8988T (cell line): ENCODE measurements around the gene KLF11.
"Not testable (repeated sequence)": the region's sequence is repeated elsewhere in the genome, so short reads cannot be mapped to it uniquely, and the experiment has no call there.

Experiments used
- DNase-seq: peaks from one replicate; pipeline ENCODE4 v3.0.0; 2011

Gene KLF11

DNA sequence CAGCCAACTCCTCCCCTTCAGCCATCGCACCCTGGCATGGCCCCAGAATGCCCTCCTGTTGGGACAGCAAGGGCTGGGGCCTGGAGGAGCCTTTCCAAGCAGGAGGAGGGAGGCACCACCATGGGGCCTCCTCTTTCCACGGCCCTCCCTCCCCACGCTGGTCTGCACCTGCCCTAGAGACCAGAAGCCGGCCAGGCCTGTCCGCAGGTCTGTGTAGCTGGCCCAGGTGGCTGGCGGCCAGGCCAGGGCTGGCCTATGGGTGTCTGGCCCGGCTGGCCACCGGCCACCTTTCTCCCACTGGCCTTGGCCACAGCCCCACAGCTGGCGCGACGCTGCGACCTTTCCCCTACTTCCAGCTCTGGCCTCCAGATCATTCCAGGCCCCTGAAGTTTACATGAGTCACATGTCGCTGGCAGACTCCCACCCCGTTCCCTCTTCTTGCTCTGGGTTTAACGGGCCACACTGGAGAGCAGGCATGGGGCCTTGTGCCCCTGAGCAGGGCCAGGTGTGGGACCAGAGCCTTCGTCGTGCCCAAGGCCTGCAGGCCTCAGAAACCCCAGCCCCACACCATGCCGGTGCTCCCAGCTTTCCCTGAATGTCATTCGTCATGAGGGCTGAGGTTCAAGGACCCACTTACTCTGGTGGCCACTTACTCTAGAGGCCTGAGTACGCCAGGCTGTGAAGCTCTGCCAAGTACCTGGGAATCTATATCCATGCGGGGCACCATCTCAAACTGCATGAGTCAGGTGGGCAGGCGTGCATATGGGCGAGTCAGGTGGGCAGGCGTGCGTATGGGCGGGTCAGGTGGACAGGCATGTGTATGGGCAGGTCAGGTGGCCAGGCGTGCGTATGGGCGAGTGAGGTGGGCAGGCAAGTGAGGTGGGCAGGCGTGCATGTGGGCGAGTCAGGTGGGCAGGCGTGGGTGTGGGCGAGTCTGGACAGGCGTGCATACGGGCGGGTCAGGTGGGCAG, 33.3 kb upstream of the KLF11 start:
- DNase-seq: no peak

DNA sequence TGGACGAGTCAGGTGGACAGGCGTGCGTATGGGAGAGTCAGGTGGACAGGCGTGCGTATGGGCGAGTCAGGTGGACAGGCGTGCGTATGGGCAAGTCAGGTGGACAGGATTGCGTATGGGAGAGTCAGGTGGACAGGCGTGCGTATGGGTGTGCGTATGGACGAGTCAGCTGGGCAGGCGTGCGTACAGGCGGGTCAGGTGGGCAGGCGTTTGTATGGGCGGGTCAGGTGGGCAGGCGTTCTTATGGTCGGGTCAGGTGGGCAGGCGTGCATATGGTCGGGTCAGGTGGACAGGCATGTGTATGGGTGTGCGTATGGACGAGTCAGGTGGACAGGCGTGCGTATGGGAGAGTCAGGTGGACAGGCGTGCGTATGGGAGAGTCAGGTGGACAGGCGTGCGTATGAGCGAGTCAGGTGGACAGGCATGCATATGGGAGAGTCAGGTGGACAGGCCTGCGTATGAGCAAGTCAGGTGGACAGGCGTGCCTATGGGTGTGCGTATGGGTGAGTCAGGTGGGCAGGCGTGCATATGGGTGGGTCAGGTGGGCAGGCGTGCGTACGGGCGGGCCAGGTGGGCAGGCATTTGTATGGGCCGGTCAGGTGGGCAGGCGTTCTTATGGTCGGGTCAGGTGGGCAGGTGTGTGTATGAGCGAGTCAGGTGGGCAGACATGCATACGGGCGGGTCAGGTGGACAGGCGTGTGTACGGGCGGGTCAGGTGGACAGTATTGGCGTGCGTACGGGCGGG, 32.3 kb upstream of the KLF11 start:
- not testable (repeated sequence) for DNase-seq

DNA sequence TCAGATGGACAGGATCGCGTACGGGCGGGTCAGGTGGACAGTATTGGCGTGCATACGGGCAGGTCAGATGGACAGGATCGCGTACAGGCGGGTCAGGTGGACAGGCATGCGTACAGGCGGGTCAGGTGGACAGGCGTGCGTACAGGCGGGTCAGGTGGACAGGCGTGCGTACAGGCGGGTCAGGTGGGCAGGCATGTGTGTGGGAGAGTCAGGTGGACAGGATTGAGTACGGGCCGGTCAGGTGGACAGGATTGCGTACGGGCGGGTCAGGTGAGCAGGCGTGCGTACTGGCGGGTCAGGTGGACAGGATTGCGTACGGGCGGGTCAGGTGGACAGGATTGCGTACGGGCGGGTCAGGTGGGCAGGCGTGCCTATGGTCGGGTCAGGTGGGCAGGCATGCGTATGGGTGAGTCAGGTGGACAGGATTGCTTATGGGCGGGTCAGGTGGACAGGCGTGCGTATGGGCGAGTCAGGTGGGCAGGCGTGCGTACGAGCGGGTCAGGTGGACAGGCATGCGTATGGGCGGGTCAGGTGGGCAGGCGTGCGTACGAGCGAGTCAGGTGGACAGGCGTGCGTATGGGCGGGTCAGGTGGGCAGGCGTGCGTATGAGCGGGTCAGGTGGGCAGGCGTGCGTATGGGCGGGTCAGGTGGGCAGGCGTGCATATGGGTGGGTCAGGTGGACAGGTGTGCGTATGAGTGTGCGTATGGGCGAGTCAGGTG, 31.6 kb upstream of the KLF11 start:
- not testable (repeated sequence) for DNase-seq

DNA sequence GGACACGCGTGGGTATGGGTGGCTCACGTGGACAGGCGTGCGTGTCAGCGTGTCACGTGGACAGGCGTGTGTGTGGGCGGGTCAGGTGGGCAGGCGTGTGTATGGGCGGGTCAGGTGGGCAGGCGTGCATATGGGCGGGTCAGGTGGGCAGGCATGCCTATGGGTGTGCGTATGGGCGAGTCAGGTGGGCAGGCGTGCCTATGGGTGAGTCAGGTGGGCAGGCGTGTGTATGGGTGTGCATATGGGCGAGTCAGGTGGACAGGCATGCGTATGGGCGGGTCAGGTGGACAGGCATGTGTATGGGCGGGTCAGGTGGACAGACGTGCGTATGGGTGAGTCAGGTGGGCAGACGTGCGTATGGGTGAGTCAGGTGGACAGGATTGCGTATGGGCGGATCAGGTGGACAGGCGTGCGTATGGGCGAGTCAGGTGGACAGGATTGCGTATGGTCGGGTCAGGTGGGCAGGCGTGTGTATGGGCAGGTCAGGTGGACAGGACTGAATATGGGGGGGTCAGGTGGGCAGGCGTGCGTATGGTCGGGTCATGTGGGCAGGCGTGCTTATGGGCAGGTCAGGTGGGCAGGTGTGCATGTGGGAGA, 30.9 kb upstream of the KLF11 start:
- not testable (repeated sequence) for DNase-seq

DNA sequence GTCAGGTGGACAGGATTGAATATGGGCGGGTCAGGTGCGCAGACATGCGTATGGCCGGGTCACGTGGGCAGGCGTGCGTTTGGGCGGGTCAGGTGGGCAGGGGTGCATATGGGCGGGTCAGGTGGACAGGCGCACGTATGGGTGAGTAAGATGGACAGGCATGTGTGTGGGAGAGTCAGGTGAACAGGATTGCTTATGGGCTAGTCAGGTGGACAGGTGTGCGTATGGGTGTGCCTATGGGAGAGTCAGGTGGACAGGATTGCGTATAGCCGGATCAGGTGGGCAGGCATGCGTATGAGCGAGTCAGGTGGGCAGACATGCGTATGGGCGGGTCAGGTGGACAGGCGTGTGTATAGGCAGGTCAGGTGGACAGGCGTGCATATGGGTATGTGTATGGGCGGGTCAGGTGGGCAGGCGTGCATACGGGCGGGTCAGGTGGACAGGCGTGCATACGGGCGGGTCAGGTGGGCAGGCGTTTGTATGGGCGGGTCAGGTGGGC, 30.3 kb upstream of the KLF11 start:
- DNase-seq: no peak

DNA sequence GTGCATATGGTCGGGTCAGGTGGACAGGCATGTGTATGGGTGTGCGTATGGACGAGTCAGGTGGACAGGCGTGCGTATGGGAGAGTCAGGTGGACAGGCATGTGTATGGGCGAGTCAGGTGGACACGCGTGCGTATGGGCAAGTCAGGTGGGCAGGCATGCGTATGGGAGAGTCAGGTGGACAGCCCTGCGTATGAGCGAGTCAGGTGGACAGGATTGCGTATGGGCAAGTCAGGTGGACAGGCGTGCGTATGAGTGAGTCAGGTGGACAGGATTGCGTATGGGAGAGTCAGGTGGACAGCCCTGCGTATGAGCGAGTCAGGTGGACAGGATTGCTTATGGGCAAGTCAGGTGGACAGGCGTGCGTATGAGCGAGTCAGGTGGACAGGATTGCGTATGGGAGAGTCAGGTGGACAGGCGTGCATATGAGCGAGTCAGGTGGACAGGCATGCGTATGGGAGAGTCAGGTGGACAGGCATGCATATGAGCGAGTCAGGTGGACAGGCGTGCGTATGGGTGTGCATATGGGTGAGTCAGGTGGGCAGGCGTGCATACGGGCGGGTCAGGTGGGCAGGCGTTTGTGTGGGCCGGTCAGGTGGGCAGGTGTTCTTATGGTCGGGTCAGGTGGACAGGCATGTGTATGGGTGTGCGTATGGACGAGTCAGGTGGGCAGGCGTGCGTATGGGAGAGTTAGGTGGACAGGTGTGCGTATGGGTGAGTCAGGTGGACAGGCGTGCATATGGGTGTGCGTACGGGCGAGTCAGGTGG, 29.5 kb upstream of the KLF11 start:
- not testable (repeated sequence) for DNase-seq

DNA sequence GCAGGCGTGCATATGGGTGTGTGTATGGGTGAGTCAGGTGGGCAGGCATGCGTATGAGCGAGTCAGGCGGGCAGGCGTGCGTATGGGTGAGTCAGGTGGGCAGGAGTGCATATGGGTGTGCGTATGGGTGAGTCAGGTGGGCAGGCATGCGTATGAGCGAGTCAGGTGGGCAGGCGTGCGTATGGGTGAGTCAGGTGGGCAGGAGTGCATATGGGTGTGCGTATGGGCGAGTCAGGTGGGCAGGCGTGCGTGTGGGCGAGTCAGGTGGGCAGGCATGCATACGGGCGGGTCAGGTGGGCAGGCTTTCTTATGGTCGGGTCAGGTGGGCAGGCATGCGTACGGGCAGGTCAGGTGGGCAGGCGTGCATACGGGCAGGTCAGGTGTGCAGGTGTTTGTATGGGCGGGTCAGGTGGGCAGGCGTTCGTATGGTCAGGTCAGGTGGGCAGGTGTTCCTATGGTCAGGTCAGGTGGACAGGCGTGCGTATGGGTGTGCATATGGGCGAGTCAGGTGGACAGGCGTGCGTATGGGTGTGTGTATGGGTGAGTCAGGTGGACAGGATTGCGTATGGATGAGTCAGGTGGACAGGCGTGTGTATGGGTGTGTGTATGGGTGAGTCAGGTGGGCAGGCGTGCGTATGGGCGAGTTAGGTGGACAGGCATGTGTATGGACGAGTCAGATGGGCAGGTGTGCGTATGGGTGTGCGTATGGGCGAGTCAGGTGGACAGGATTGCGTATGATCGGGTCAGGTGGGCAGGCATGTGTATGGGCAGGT, 28.7 kb upstream of the KLF11 start:
- no peak for DNase-seq

DNA sequence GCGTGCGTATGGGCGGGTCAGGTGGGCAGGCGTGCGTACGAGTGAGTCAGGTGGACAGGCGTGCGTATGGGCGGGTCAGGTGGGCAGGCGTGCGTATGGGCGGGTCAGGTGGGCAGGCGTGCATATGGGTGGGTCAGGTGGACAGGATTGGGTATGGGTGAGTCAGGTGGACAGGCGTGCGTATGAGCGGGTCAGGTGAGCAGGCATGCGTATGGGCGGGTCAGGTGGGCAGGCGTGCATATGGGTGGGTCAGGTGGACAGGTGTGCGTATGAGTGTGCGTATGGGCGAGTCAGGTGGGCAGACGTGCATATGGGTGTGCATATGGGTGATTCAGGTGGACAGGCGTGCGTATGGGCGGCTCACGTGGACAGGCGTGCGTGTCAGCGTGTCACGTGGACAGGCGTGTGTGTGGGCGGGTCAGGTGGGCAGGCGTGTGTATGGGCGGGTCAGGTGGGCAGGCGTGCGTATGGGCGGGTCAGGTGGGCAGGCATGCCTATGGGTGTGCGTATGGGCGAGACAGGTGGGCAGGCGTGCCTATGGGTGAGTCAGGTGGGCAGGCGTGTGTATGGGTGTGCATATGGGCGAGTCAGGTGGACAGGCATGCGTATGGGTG, 27.9 kb upstream of the KLF11 start:
- not testable (repeated sequence) for DNase-seq

DNA sequence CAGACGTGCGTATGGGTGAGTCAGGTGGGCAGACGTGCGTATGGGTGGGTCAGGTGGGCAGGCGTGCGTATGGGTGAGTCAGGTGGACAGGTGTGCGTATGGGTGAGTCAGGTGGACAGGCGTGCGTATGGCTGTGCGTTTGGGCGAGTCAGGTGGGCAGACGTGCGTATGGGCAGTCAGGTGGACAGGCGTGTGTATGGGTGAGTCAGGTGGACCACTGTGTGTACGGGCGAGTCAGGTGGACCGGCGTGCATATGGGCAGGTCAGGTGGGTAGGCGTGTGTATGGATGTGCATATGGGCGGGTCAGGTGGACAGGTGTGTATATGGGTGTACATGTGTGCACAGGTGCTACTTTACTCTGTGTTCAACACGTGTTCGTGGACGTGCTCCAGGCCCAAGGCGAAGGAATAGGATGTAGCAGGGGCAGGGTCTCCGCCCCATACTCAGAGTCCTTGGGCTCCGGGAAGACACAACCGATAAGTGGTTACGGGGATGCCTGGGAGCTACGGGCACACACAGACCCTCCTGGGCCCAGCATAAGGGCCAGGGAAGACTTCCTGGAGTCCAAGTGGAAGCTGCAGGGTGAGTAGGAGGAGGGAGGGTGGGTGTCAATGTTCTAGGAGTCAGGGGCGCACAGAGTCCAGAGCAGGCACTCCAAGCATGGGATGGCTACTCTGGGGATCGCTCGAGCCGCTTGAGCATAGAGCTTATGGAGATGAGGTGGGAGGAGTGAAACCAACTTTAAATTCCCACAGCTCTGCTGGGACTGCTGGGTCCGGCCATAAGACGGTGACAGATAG, 27.1 kb upstream of the KLF11 start:
- DNase-seq: no peak

DNA sequence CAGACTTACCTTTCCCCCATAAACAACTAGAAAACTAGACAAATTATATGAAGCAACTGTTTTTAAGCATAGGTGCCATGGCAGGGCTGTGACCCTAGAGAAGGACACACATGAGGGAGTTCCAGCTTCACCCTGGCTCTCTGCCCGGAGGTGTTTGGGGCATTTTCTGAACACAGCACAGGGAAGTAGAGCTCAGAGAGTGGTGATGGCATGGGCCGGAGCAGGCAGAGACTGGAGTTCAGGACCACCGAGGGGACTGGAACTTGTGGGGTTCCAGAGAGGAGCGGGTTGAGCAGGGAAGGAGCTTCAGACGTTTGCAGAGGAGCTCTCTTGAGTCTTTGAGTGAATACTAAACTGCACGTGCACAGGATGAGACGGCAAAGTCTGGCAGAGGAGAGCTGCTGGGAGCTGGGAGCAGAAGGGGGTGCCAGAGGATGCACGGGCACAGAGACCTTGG, 26.5 kb upstream of the KLF11 start:
- no peak for DNase-seq

DNA sequence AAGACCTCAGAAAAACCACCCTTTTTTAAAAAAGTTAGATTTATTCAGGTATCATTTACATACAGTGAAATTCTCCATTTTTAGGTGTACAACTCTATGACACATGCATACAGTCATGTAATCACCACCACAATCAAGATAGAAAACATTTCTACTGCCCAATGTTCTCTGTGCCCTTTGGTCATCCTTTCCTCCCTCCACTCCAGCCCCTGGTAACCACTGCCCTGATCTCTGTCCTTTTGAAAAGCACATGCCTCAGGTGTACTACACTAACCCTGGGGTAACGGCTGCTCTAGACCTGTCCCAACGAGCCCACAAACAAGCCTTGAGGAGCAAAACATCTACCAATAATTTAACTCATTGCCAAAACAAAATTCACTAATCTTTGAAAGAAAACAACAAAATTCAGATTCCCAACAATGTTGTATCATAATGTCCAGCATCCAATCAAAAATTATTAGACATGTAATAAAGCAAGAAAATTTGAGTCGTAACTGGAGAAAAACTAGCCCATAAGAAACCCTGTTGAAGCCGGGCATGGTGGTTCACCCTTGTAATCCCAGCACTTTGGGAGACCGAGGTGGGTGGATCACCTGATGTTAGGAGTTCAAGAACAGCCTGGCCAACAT, 25.9 kb upstream of the KLF11 start:
- DNase-seq: no peak

DNA sequence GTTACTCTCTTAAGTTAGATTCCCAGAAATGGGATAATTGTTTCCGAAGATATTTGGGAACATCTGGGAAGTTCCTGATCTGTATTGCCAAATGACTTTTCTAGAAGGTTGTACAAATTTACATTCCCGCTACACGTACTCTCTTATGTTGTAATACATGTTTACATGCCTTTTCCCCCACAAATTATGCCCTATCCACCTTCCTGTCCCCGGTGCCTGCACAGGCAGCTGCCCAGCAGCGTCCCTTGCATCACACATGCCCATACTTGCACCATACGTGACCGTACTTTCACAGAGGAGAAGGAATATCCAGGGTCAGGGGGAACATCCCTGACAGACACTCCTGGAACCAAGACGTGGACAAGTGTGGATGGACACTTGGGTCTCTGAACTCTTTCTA, 24.2 kb upstream of the KLF11 start:
- no peak for DNase-seq

DNA sequence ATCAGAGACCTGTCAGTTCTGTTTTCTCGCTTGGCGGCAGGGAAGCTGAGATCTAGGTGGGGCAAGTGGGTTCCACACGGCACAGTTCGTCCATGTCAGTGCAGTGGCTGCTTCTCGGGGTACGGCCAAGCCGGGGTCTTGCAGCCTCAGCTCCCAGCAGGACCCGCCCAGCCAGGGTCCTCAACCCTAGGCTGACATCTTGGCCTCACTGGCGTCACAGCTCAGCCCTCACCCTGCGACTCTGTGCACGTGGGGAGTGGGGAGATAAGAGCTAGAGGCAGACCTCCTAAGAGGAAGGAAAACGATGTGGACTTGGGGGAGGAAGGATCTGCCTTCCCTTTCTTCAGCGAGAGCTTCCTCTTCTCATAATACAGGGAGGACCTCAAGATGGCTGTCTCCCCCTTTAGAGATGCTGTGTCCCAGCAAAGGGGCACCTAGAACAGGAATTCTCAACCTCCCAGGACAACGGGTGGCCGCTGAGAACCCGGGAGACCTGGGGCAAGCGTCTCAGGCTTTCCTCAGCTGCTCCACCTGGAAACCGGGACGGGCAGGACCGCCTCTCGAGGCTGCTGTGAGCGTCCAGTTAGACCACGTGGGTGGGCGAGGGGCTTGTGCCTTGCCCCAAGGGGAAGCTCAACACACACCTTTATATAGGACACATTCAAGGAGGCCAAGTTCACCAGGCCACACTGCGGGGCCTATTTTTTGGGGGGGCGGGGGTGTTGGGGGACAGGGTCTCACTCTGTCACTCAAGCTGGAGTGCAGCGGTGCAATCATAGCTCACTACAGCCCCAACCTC, 23.5 kb upstream of the KLF11 start:
- no peak for DNase-seq

DNA sequence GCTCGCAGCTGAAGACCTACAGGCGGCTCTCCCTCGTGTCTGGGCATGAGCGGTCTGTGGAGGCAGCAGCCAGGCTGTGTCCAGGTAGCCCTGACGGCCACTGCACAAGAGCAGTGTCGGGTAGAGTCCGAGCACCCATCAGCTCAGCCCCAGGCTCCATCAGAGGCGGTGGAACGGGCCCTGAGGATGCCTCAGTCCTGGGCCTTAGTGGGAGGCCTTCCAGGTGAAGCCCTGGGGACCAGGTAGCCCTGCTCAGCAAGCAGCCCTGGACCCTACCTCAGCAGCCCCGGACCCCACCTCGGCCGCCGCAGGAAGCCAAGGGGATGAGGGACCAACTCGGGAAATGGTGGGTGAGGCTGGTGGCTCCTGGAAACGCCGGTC, 21.3 kb upstream of the KLF11 start:
- DNase-seq: no peak

DNA sequence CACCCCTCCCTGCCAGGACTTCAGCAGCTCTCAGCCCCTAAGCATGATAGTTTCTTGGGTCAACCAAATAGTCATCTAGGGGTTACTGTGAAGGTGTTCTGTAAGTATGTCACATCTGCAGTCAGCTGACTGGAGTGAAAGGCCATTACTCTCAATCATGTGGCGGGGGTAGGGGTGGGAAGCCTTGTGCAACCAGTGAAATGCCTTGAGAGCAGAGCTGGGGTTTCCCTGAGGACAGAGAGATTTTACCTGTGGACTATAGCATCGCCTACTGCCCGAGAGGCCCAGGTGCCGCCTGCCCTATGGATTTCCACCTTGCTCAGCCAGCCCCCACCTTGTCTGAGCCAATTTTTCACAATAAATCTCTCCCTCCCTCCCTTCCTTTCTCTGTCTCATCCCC, 20.9 kb upstream of the KLF11 start:
- DNase-seq: no peak

DNA sequence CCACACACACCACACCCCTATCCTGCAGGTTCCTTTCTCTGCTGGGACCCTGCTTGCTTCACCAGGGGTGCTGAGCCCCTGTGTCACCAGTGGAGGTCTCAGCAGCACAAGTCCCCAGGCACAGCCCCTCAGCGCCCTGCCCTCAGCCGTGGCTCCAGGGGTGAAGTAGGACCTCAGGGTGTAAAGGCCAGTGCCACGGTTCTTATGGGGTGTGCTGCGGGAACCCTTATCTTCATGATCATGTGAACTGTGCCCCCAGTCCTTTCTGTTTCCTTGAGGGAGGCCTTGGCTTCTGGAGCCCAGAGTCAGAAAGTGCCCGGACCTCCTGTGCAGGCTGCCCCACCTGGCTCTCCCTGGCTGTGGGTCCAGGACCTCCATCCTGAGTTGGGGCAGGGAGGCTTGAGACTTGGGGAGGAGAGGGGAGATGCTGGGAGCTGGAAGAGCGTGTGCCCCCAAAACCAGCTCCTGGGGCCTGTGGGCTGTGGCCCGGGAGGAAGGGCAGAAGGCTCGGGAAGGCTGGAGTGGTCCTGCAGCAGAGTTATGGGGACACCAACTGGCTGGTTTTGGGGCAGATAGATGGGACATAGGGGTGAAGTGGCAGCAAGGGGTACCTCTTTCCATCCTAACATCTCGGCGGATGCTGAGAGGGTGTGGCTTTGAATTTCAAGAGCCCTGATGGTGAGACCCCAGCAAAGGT, 20.2 kb upstream of the KLF11 start:
- DNase-seq: no peak

DNA sequence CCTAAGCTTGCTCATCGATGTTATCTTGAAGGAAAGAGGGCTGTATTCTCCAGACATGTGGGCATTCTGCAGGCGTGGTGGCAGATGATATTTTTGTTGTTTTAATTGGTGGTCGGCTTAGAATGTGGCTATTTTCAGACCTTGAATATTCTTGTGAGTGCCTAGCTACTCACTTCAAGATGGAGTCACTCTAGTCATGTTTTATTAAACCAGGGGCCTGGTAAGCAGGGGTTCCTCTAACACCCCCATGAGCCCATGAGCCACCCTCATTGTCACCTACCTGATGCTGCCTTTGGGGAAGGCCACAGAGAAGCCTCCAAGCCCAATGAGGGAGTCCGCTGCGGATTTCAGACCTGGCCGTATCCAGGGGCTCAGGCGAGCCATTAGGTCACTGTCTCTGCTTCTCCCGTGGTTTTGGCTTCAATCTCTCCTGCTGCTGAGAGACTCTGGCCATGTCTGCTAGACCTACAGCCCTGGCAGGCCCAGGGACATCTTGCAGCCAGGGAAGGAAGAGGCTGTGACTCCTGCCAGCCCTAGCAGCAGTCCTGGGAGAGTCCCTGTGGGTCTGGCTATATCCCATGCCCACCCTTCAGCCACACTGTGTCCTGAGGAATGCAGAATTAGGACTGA, 16.3 kb upstream of the KLF11 start:
- DNase-seq: no peak
